Posterior vena cava (tissue), 2 donors: ENCODE measurements around the gene LAMC1. TPM values are rescaled to one million over a fixed set of nuclear protein-coding genes. Genes with fewer than 3 reads are reported as not detected.
"Not testable (repeated sequence)": the region's sequence is repeated elsewhere in the genome, so short reads cannot be mapped to it uniquely, and the experiment has no call there.

ENCODE experiments used
- DNase-seq: peaks from one replicate; pipeline ENCODE4 v3.0.0-alpha.2; 2020; ENCODE audit warnings: low spot score
- intact Hi-C, 2 donors: fragments of 100-400 bp; cut with DNase I; formaldehyde crosslinking; loops; one replicate each; pipeline versions ENCODE4 v1.14.1 to v1.14.2; 2022 to 2023
- total RNA-seq, 2 donors: library from RNA; stranded (reverse); fragmentation: NEBNext Ultra II Directional; extraction: Animal tissue kit (Norgen Biotek cat#: 25700); gene quantifications; one replicate each; pipeline ENCODE4 v1.2.1, GENCODE V29; 2021
- donor health status: DM: yes; HTN: yes; CAD: no.
- donor health status: DM: yes; HTN: yes; CAD: no.

Gene LAMC1
- total RNA-seq, 2 donors from 2014 or later, result 230 to 254 TPM

- no peak for DNase-seq
- intact Hi-C loops, result no loop called here
Measured at GRCh38 chr1:183070234-183070922, 47.2 kb downstream of the LAMC1 start.

GRCh38 chr1:183070923-183071618 is 47.9 kb downstream of the LAMC1 start:
- no peak for DNase-seq
- intact Hi-C loops, result no loop called here

- intact Hi-C loops, DNase-seq: not testable (repeated sequence)
Measured at GRCh38 chr1:183072595-183072994, 49.4 kb downstream of the LAMC1 start.

- DNase-seq, result no peak
- intact Hi-C loops, result no loop called here
Measured at GRCh38 chr1:183073320-183073719, 50.1 kb downstream of the LAMC1 start.

GRCh38 chr1:183074215-183074614 is 51.0 kb downstream of the LAMC1 start:
- no peak for DNase-seq
- intact Hi-C loops, result no loop called here

GRCh38 chr1:183075861-183076260 is 52.6 kb downstream of the LAMC1 start:
- DNase-seq, result no peak
- intact Hi-C loops, result no loop called here

GRCh38 chr1:183077097-183077496 is 53.9 kb downstream of the LAMC1 start:
- intact Hi-C loops, result no loop called here
- DNase-seq, result no peak

GRCh38 chr1:183079712-183080388 is 56.6 kb downstream of the LAMC1 start:
- DNase-seq, result no peak
- intact Hi-C loops, result no loop called here

GRCh38 chr1:183080406-183080805 is 57.2 kb downstream of the LAMC1 start:
- intact Hi-C loops, result no loop called here
- no peak for DNase-seq

- DNase-seq, result no peak
- intact Hi-C loops, result no loop called here
Measured at GRCh38 chr1:183081402-183082120, 58.3 kb downstream of the LAMC1 start.

- intact Hi-C loops, result no loop called here
- no peak for DNase-seq
Measured at GRCh38 chr1:183082650-183083049, 59.4 kb downstream of the LAMC1 start.

GRCh38 chr1:183087001-183087400 is 63.8 kb downstream of the LAMC1 start:
- intact Hi-C loops, result no loop called here
- no peak for DNase-seq

- intact Hi-C loops, result no loop called here
- DNase-seq, result no peak
Measured at GRCh38 chr1:183089025-183089639, 65.9 kb downstream of the LAMC1 start.

- intact Hi-C loops, result no loop called here
Measured at GRCh38 chr1:183090391-183091006, 67.3 kb downstream of the LAMC1 start.

GRCh38 chr1:183091181-183091580 is 68.0 kb downstream of the LAMC1 start:
- no peak for DNase-seq
- intact Hi-C loops, result no loop called here

More at GRCh38 chr1:183090391-183091006, 67.3 kb downstream of the LAMC1 start:
- DNase-seq, result no peak

- intact Hi-C loops, result no loop called here
- no peak for DNase-seq
Measured at GRCh38 chr1:183092350-183092749, 69.1 kb downstream of the LAMC1 start.

- no peak for DNase-seq
- intact Hi-C loops, result no loop called here
Measured at GRCh38 chr1:183093066-183093668, 69.9 kb downstream of the LAMC1 start.

GRCh38 chr1:183093786-183094298 is 70.6 kb downstream of the LAMC1 start:
- intact Hi-C loops, result no loop called here
- no peak for DNase-seq
